Activated CD4-positive, alpha-beta T cell treated with anti-CD3 and anti-CD28 coated beads, Interleukin-2, Interleukin-6, amounts not matched to agents 100 ng/mL and 50 ng/mL, durations not matched to agents 16 hours and 8 hours (primary cell): ENCODE measurements around the gene ADCY2.

Source experiments
- DNase-seq: peaks from one replicate; pipeline ENCODE4 v3.0.0-alpha.2; 2020

Gene ADCY2

DNA sequence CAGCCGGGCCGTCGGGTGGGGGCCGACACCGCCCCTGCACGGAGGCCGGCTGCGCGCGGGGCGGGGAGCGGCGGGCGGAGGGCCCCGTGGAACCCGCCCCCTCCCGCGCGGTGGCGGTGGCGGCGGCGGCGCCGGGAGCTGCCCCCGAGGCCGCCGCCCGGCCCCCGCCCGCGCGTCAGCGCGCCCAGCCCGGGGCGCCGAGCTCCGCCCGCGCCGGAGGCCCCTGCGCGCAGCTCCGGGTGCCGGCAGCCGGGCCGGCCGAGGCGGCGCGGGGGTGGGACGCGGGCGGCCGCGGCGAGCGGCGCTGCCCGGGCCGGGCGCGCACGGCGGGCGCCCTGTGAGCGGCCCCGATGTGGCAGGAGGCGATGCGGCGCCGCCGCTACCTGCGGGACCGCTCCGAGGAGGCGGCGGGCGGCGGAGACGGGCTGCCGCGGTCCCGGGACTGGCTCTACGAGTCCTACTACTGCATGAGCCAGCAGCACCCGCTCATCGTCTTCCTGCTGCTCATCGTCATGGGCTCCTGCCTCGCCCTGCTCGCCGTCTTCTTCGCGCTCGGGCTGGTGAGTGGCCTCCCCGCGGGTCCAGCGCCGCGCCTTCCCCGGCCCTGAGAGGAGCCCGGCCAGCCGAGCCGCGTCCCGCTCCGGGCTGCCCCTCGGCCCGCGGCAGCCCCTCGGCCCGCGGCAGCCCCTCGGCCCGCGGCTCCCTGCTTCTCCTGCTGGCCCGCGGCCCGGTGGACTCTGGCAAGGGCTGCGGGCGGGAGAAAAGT, at the start of gene ADCY2:
Gene ADCY2, plus strand, starts transcription at position 192 of the 766 bp plus-strand sequence. Its CDS starts 159 bp downstream, at position 351.
- peak; percentile 2 for DNase-seq

DNA sequence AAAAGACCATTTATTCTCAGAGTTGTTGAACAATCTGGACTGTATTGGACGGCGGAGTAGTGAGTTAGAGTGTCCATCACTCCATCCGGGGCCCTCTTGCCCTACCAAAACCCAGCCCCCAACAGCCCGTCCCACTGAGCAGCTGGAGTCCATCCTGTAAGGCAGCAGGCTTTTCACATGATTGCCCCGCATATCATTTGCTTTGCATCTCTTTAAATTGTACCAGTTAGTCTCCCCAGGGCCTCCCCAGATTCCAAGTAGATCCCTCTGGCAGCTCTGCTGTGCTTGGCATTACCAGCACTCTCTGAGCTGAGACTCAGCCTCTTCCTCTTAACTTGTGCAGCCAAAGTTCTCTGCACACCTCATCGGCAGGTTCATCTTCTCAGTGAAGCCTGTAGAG, 48.6 kb upstream of the ADCY2 start:
- no peak for DNase-seq

DNA sequence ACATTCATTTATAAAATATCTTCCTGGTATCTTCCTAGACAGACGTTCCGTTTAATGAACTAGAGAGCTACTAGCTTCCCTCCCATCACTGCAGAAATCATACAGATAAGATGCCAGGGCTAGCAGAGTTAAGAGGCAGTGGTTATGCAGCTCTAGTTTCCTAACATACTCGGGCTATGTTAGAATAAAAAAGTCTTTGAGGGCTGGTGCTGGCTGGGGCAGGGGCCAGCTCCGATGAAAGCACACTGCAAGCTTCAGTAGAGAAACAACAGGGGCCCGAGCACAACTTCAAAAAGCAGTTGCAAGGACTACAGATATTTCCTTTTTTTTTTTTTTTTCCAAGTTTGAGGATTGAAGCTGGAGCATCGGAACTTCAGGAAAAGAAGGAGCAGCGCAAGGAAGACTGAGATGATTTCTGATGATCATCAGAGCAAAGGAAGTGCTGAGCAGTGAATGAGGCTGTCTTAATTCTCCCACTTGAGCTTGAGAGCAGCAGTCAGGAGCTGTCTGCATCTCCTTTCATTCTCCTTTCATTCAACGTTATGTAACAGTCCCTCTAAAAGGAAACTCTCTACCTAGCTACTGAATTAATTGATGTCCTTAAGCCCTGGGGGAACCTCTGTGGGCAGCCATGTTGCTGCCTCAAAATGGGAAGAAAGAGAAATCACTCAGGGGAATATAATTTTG, 47.6 kb upstream of the ADCY2 start:
- DNase-seq, result no peak

DNA sequence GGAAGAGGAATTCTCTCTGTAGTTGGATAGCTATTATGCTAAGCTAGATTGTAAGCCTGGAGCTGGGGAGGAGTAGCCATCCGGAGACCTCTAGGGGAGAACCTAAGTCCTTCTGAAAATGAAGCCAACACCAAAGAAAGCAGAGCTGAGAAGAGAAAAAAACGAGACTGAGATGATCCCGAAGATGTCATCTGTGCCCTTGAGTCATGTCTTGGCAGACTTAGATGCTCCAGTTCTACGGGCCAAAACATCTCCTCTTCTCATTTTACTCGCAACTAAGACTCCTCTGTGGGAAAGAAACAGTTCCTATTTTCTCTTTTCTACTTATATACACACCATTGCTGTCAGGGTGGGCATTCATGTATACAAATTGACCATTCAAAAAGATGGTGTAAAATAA, 34.3 kb upstream of the ADCY2 start:
- DNase-seq, result no peak

DNA sequence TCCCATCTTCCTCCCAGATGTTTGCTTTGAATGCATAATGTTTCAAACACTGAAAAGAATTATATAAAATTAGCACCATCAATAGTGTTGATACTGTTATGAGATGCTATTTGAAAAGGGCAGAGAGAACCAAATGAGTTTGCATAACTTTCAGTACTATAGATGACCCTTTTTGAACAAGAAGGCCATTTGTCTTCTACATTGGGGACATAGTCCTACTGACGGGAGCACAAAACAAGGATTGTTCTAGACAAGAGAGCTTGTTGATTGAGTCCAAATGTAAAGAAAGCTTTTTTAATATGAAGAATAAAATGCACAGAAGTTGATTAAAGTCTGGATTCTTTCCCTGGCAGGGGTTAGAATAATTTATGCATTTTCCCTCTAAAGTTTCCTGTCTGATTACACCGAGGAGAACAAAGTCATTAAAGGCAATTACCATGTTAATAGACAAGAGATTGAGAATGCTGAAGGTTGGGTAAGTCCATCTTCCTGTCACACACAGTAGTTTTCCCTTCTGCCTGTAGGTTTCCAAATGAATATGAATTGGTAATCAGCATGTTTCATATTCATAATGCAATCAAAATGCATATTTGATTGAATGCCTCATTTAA, 32.8 kb upstream of the ADCY2 start:
- DNase-seq, result no peak

DNA sequence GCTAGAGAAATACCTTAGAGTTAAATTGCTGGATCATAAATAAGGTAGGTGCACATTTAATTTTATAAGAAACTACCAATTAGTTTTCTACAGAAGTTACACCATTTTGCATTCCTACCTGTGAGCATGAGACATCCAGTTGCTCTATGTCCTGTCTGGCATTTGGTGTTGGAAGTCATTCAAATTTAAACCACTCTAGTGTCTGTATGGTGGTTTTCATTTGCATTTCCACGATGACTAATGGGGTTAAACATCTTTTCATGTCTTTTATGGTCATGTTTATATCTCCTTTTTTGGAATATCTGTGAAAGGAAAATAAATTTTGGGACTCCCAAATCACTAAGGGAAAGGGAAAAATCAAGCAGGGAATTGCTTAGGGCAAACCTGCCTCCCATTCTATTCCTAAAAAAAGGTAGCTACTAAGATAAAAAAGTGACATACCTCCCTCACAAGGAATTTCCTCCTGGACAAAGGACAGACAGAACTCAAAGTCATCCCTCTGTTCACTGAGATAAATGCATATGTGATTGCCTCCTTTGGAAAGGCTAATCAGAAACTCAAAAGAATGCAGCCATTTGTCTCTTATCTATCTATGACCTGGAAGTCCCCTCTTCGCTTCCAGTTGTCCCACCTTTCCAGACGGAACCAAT, 31.6 kb upstream of the ADCY2 start:
- no peak for DNase-seq

DNA sequence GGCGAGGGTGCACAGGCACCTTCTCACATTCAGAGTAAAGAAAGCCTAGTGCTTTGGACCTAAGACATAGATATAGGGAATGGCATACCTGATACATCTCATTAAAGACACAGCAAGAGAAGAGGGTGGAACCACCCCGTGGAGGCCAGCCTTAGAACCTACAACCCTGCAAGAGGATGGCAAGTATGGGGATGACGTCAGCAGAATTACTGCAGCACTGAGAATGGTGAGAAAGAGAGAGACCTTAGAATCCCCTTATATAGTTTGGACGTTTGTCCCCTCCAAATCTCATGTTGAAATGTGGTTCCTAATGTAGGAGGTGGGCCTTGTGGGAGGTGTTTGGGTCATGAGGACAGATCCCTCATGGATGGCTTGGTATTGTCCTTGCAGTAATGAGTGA, 28.2 kb upstream of the ADCY2 start:
- DNase-seq, result no peak

DNA sequence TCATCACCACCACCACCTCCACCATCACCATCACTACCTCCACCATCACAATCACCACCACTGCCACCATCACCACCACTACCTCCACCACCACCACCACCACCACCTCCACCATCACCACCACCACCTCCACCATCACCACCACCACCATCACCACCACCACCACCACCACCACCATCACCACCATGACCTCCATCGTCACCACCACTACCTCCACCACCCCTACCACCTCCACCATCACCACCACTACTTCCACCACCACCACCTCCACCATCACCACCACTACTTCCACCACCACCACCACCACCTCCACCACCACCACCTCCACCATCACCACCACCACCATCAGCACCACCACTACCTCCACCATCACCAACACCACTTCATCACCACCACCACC, 23.5 kb upstream of the ADCY2 start:
- no peak for DNase-seq

DNA sequence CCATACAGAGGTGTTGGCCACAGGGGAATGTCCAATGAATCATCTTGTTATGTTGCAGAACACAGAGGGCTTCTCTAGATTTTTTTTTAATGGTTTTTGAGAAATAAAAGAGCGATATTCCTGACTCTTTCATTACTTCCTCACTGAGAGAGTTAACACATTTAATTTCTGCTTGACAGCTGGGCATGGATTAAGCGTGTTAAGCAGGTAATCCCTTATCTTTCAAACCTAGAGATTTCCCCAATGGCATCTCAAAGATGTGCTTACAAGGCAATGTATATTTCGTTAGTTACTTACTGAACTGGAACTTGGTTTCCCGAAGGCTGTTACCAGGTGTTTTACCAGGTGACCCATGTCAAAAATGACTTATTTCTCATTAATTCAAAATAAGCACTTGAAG, 21.8 kb upstream of the ADCY2 start:
- DNase-seq, result no peak

DNA sequence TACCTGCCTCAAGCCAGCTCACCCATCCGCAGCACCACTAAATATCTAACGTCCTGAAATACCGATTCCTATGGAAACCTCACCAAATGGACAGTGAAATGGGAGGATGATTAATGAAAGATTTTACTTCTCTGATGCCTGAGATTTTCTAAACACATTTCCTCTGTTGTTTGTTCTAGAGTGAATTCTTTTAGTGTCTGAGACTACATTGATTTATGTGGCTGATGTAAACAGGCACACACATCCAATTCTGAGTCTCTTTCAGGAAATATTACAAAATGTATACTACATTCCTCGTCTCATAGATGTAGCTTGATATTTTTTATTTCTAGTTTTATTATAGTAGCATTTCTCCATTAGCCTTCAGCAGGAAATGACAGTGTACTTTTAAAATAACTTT, 20.5 kb upstream of the ADCY2 start:
- DNase-seq, result no peak

DNA sequence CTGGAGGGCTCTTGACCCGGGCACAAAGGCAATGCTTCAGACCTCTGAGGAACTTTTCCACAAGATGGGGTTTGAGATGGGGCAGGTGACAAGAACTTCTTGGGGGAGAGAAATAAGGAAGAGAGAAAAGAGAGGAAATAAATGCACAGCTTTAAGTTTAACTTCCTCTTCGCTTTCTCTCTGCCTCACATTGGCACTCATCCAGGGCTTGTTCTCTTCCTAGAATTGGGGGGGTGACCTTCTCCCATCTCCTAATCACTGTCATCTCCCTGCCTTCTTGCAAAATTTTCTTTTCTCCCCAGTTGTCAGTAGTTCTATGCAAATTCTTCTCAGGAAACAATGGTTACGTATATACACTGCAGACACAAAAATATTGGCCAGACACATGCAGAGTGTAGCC, 19.1 kb upstream of the ADCY2 start:
- no peak for DNase-seq

DNA sequence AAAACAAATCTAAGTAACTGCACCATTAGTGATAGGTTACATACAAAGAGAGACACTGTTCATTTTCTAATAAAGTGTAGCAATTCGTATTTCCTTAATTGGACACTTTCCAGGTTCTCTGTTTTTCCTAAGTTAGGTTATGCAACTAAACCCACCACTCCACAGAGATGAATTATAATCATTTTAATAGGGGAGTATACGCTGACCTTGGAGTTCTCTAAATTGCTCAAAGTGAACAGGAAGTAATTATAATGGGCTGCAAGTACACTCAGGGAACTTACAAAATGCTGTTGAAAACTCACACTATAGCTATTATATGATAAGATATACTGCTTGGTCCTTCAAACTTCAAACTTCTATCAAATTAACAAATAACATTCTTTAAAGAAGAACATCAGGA, 18.2 kb upstream of the ADCY2 start:
- DNase-seq, result no peak

DNA sequence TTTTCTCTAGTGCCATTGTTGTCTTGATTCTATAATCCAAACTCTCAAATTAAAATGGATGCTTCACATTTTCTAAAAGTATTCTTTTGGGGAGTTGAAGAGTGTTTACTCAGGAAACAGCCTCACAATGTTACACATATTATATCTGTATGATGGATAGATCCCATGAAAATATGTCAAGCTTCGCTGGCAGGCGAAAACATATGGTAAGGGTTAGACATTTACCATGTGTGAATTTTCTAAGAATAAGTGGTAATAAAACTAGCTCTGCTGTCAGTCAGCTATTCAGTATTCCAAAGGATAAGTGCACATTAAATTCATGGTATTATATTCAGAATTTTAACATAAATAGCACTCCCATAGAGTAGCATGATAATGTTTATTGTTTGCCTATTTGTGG, 13.3 kb upstream of the ADCY2 start:
- no peak for DNase-seq

DNA sequence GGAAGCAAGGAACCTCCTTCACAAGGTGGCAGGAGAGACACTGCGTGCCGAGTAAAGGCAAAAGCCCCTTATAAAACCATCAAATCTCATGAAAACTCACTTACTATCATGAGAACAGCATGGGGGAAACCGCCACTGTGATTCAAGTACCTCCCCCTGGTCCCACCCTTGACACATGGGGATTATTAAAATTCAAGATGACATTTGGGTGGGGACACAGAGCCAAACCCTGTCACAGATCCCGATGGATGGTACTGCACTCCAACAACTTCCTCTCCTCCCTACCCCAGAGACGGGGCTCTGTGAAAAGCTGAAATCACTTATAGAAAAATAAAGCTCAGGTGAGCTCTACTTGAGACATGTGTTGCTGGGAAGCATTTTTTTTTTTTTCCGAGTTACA, 10.3 kb upstream of the ADCY2 start:
- no peak for DNase-seq

DNA sequence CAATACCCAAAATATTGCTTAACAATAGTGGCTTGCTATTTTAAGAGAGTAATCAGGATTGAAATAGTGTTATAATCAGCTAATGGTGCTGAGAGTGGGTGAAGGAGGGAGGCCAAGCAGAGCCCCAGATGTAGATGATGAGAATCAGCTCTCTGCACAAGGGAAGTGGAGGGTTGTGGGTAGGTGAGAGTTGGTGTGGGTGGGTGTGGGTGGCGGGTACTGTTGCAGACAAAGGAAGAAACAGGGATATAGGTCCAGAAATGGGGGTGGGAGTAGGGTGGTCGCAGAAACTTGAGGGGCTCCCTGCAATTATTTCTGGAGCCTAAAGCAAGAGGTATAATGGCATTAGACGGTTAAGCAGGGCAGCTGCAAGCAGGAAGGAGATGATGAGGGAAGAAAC, 7.4 kb upstream of the ADCY2 start:
- no peak for DNase-seq

DNA sequence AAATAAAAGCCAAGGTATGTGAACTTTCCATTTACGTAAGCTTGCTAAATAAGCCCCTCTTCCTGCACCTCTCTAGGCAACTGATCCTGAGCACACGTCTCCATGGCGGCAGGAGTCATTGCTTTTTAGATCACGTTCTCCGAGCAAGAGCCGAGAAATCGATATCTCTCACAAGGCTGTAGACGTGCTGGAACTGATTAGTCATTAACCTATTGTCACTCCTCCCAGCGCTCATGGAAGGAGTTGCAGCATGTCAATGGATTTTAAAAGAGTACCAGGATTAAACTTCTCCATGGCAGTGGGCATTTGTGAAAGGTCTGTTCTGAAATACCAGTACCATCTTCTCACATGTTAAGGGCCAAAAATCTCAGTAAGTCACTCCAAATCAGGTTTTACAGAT, 4.7 kb upstream of the ADCY2 start:
- DNase-seq, result no peak

DNA sequence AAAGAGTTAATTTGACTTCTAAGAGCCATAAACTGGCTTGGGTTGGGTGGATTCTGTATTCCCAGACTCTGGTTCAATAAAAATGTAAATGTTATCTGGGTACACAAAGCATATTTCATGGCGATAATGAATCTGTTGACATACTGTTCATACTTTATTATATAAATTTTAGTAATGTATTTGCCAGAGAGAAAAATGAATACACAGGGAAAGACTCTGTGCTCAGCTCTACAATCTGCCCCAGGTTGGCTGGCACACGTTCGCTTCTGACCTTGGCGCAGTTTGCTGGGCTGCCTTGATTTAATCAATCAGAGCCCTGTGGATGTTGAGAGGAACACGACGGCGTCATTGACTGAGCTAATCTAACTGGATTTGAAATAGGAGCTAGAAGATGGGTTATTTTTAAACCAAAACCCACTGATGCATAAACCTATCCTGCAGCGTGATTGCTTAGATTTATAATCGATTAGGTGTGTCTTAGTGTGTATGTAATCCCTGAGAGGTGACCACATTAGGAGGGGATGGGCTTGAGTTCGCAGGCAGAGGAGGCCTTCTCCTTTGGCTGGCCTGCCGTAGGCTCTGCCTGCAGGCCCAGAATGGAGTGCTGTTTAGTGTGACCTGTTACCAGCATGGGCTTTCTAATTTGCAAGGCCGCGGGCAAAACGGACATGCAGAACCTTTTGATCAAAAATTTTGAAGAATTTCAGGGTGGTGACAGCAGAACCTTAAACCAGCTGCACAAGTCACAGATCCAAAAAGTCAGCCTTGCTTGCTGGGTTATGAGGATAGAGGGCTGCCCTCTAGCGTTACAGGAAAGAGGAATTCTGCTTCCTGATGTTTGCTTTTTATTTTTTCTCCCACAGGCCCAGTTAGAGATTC, 3.9 kb upstream of the ADCY2 start:
- DNase-seq, result no peak

DNA sequence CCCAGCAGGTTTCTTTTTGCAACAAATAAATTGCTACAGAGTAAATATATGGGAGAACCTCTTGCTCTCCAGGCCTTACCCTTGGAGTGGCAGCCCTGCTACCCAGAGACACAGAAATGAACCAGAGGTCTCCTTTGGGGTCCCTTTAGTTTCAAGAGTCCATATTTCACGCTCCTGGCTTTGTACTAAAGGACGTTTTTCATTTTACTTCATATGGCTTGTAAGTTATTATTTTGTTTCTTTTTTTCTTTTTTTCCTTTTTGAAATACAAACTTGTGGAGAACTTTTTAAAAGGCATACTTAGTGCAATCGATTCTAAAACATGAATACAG, 3.3 kb upstream of the ADCY2 start:
- no peak for DNase-seq

DNA sequence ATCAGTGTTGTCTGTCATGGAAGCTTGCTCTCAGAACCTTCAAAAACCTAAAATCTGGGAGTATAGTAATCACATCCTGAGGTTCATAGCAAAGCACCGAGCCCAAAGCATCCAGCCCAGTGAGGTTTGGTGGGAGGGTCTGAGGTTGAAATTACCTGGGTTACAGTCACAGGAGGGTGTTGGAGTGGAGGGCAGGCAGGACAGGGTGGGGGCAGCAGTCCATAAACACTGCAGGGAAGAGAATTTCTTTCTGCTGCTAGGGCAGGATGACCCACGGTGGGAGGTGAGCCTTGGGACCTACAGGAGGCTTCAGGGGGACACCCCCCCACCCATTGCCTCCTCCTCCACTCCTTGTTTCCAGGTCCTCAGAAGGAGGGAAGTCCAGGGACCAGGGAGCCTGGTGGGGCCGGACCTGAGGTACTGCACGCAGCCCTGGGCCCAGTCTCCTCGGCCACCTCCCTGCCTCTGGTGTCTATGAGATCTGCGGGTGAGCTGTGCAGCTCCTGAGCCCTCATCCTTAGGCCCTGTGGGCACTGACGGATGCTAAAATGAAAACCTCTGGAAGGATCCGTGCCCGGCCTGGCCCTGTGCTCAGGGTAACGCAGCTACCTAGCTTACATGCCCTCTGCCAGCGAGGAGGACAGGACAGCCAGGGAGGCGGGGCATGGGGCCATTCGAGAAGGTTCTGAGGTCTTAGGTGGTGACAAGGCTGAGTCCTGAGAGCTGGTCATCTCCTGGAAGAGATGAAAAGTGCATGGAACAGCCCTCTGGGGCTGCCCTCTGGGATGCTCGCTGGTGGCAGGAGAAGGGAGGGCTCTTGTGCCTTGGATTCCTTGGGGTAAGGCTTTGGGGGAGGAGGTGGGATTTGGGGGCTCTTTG, 1.8 kb upstream of the ADCY2 start:
- no peak for DNase-seq

DNA sequence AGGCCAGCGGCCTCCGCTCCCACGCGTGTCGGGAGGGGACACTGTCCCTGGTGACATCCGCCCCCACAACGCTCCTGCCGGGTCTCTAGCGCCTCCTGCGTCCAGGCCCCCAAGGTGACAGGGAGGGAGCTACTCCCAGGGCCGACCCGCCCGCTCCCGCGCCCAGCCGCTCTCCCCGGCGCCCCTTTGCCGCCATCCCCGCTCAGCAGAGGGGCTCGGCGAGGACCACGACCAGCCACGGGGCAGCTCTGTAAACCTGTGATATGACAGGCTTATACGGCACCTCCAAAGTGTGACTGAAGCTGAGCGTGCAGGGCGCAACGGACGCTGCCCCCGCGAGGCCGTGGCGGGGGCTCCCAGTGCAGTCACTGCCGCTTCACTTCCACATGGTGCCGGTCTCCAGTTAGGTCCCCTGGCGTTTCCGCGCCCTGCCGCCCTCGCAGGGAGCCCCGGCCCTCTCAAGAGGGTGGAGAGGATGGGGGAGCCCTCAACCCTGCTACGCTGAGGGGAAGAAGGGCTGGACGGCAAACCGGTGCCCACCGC, 978 bp upstream of the ADCY2 start:
- DNase-seq, result no peak

DNA sequence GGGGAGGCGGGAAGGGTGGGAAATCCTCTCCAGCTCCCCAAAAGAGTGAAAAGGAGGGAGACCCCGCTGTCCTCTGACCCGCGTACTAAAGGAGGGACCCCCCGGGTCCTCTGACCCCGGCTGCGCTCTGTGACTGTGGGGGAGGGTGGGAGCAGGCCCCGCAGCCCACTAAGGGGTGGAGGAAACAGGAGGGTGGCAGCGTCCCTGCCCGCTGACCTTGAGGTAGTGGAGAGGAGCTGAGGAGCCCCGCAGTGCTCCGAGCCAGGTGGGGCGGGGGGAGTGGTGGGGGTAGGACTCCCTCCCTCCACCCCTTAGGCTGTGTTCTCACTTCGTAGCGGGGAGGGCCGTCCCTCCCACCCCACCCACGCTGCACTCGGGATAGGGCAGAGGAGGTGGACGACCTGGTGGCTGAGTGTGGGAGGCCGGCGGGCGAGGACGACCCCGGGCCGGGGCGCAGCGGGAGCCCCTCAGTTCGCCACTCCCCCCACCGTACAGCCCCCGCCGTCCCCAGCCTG, 449 bp upstream of the ADCY2 start:
- no peak for DNase-seq
